ENCODE data around the gene ZNF488.

DNA sequence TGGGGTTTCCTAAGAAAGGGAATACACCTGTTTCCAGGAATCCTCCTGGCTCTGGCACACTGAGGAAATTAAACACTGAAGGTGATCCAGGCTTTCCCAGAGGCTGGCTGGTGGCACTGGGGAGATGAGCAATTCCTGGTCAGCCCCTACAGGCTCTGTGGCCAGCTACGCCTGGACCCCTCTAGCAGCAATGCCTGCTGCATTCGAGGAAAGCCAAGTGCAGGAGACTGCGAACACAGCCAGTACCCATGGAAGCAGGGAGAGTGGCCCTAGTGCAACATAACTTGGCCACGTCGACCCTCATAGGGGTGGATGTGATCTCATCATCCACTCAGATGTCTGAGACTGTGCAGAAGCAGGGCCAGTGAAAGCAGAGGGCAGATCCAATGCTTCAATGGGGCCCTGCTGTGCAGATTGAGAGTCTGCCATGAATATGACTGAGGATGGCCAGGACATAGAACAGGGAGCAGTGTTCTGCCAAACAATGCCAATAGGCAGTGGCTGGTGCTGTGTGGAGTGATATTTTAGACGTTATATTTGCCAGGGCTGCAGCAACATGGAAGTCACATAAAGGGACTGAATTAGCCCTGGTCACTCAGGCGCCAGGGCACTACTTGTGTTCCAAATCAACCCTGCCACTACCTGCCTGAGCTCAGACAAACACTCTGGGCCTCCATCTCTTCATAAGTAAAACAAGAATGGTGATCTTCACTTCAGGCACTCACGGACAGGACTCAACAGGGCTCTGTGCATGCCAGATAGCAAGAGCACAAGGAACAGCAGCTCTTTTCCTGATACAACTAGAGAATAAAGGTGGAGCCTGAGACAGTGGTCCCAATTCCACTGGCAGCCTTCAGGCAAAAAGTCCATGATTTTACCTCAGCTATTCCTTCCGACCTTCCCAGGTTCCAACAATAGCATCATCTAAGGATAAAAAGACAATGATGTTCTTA is 2.4 kb downstream of the ZNF488 start:
- no peak for TF ChIP-seq POLR2A (IDR thresholded peaks at IDR 0.05)
- TF ChIP-seq EP300 (IDR thresholded peaks at IDR 0.05): no peak

Data from suprapubic skin (tissue), 2 donors.